HG03460 (cell line): ENCODE results near the gene MLF1.
"Not testable (repeated sequence)": the region's sequence is repeated elsewhere in the genome, so short reads cannot be mapped to it uniquely, and the experiment has no call there.

Experiments
- ATAC-seq: cut with Tn5 transposase; IDR thresholded peaks from one replicate; pipeline ENCODE4 v1.9.1; 2021; ENCODE audit not compliant: unreplicated experiment

The MLF1 gene

GRCh38 chr3:158570999-158571702 lies at the start of gene MLF1:
TSS of gene MLF1 (plus strand) at chr3:158571194. CDS start at chr3:158571301, 107 bp downstream.
- ATAC-seq: peak; percentile 99

DNA sequence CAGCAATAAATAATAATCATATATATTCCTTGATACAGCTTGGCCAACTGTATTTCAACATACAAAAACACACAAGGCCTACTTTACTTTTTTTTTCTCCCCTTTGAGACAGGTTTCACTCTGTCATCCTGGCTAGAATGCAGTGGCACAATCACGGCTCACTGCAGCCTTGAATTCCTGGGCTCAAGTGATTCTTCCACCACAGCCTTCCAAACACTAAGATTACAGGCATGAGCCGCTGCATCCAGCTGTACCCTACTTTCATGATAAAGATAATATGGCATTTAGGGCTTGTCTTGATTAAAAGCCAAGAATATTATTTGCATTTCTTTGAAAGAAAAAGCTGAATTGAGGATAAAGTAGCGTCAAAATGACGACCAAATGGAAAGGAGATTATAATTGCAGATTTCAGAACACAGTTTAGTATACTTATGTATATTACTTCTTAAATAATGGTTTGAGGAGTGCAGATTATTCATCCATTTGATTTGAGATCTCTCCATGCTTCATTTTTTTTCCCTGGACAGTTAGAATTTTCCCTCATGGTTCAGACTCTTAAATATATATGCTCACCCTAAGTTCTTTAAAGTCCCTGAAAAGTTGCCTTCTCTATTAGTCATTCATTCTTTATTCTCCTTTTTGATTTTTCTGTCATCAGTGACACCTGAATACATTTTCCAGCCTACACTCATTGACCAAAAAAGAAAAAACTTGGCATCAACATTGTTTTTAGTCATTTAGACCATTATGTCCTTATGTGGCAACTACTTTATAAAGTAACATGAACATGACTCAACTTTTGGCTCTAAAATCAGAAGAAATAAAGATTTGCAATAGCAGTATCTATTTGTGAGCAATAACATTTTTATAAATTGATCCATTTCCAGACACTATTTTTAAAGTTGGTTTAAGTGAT lies 48.5 kb upstream of the MLF1 start:
- ATAC-seq: no peak

DNA sequence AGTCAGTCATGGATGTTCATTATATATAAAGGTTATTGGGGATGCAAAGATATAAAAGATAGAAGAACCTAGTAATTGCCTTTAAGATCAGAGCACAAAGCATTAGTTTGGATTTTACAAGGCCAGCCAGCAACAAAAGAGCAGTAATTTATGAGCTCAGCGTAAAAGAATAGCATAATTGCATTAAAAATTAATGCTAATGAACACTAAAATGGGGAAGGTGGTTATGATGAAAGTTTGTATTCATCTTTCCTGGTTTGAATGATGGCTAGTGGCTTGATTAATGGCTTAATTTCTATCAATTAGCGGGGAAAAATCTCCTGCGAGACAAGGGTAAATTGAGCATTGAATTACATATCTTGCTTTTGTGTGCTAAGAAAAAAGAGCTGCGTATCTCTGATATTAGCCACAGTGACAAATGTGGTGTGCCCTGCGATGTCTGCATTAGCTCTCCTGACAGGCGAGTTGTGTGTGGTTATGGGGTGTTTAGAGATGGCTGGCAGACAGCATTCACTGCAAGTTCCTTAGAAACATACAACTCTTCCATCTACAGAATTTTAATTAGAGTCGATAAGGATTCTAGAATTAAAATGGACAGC lies 42.8 kb upstream of the MLF1 start:
- ATAC-seq: no peak

GRCh38 chr3:158531334-158531733 lies 39.7 kb upstream of the MLF1 start:
- no peak for ATAC-seq

- ATAC-seq: no peak
Observed at GRCh38 chr3:158532099-158532734, 38.8 kb upstream of the MLF1 start.

GRCh38 chr3:158535918-158536317 lies 35.1 kb upstream of the MLF1 start:
- ATAC-seq: no peak

GRCh38 chr3:158539414-158540014 lies 31.5 kb upstream of the MLF1 start:
- ATAC-seq: peak; percentile 57

DNA sequence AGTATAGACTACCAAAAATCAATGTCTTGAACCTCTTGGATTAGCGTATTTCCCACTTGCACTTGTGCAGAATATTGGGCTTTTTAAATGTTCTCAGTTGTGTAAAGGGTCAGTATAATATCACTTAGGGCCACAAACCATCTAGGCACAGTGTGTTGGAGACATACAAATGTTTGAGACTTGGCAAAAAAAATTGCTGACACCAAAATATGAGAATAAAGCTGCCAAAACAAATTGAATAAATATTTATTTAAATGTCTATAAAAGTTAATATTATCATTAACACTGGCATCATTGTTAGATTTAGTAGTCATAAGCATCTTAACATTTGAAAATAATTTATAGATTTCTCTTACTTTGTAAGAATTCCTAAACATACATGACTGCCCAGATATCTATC lies 30.9 kb upstream of the MLF1 start:
- no peak for ATAC-seq

- ATAC-seq: no peak
Observed at GRCh38 chr3:158548691-158549090, 22.3 kb upstream of the MLF1 start.

DNA sequence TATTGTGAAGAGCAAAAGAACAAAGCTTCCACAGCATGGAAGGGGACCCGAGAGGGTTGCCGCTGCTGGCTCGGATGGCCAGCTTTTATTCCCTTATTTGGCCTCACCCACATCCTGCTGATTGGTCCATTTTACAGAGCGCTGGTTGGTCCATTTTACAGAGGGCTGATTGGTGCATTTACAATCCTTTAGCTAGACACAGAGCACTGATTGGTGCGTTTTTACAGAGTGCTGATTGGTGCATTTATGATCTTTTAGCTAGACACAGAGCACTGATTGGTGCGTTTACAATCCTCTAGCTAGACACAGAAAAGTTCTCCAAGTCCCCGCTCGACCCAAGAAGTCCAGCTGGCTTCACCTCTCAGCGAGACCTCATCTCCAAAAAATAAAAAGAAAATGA lies 21.1 kb upstream of the MLF1 start:
- ATAC-seq: not testable (repeated sequence)

DNA sequence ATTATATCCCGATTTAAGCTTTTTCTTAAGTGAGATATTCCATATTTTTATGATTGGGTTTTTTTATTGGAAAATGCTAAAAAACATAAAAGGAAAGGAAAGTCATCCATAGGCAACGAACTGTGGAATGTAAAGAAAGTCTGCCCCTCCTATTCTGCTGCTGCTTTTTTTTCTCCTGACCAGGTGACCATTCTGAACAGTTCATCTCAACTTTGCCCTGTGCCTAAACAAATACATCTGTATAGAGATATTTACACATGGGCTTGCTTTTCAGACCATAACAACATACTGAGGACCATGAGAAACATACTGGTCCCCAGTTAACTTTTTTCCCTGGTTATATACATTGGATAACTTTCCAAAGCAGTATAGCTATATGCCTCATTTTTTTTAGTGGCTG lies 18.9 kb upstream of the MLF1 start:
- ATAC-seq: no peak

DNA sequence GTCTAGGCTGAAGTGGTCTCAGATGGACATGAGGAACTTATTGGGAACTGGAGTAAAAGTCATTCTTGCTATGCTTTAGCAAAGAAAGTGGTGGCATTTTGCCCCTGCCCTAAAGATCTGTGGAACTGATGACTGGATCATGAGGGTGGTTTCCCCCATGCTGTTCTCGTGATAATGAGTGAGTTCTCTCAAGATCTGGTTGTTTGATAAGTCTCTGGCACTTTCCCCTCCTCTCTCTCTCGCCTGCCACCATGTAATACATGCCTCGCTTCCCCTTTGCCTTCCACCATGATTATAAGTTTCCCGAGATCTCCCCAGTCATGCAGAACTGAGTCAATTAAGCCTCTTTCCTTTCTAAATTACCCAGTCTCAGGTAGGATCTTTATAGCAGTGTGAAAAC lies 11.5 kb upstream of the MLF1 start:
- ATAC-seq: no peak

DNA sequence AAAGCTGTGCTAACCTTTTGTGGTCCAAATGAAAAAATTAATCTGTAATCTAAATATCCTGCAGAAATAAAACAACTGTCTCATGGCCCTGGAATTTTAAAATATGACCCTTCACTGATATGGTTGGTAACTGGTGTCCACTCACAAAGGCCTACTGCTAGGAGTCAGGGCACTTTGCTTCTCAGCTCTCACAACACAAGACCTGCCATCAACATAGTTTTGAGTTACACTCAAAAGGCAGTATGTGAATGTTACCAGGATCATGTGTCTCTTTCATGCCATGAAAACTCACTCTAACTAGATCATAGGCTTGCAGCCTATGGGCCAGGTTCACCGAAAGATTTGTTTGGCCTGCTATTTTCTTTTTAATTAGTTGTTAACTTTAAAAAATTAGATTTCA lies 10.0 kb upstream of the MLF1 start:
- ATAC-seq: no peak

DNA sequence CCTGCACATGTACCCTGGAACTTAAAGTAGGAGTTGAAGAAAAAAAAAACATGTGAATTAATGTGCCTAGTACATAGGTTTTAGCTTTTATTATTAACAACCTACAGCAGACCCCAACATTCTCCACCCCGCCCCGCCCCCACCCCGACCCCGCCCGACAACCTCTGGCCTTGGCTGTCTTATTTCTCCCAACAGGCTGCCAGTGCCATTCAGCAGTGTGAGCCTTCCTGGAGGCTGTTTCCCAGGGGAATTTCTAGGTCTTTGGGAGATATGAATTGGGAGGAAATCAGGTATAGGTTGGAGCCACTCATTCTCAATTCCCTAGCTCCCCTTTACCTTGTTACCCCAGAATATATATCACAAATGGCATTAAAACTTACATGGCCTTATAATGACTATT lies 8.3 kb upstream of the MLF1 start:
- no peak for ATAC-seq

- ATAC-seq: no peak
Observed at GRCh38 chr3:158563076-158563475, 7.9 kb upstream of the MLF1 start.

- ATAC-seq: no peak
Observed at GRCh38 chr3:158565076-158565475, 5.9 kb upstream of the MLF1 start.

- ATAC-seq: no peak
Observed at GRCh38 chr3:158568784-158569183, 2.2 kb upstream of the MLF1 start.

DNA sequence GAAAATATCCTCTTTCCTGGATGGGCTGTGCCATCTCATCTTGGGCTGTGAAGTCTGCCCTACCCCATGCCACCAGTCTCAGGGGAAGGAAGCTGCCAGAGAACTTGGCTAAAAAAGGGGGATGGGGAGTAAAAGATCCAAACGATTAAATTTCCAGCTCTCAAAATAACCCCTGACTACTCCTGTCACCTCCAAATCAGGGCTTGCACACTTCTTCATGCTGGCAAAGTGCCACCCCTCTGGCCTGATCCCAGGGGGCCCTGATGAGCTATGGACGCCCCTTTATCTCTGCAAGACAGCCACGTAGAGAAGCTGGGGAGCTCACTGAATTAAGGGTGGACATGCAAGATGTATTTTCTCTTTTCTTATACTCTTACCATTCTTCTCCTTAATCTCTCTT lies 1.2 kb upstream of the MLF1 start:
- no peak for ATAC-seq

GRCh38 chr3:158571969-158572765 lies 1.2 kb downstream of the MLF1 start:
- no peak for ATAC-seq

DNA sequence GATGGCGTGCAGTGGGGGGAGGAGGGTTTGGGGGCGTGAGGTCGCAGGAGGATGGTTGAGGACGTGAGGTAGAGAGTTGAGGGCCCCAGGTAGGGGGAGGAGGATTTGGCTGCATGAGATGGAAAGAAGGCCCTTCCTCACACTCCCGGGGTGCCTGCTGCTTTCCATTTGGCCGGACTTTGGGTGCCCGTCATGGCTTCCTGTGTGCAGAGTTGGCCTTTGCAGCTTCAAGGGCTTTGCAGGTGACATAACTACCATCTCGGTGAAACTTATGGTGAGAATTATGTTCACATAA lies 1.7 kb downstream of the MLF1 start:
- no peak for ATAC-seq
